H1 (cell line): ENCODE data around the gene ELOVL3.

Experiments
- BCL11A ChIP-seq, 2 experiments: IDR thresholded peaks; one replicate each; pipeline ENCODE4 v1.6.1; 2011; ENCODE audit warnings: low read depth in 2 of 2, low read length in 2 of 2, mild to moderate bottlenecking in 2 of 2
- CBX5 ChIP-seq: fragments of 300-800, 300-1000 bp; sonication (generic); IDR thresholded peaks from 2 replicates; pipeline ENCODE4 v1.7.1; 2016; ENCODE audit warnings: antibody characterized with exemption, low read length, low read depth
- CTCF ChIP-seq, 3 experiments: IDR thresholded peaks; 1 replicate in 2 of 3; 2 replicates in 1 of 3; pipeline versions ENCODE4 v1.5.1 to v1.6.1; 2011; ENCODE audit warnings: low read length in 3 of 3, mild to moderate bottlenecking in 3 of 3, inconsistent platforms in 2 of 3, low read depth in 1 of 3, moderate library complexity in 1 of 3; ENCODE audit not compliant: insufficient read depth in 1 of 3; ENCODE audit errors: control extremely low read depth in 1 of 3
- EP300 ChIP-seq, 2 experiments: IDR thresholded peaks; 1 replicate in 1 of 2; 2 replicates in 1 of 2; pipeline ENCODE4 v1.6.1; 2011 to 2012; ENCODE audit warnings: low read depth in 2 of 2, low read length in 2 of 2, mild to moderate bottlenecking in 2 of 2, borderline replicate concordance in 1 of 2, inconsistent platforms in 1 of 2, moderate library complexity in 1 of 2
- FOSL1 ChIP-seq: IDR thresholded peaks from 2 replicates; pipeline ENCODE4 v1.6.1; 2011; ENCODE audit warnings: mild to moderate bottlenecking, low read depth, low read length, moderate library complexity; ENCODE audit not compliant: insufficient read depth
- GABPA ChIP-seq: IDR thresholded peaks from 2 replicates; pipeline ENCODE4 v1.6.1; 2011; ENCODE audit warnings: mild to moderate bottlenecking, low read length, moderate library complexity, borderline replicate concordance; ENCODE audit not compliant: insufficient read depth
- JUND ChIP-seq: IDR thresholded peaks from 2 replicates; pipeline ENCODE4 v1.6.1; 2011; ENCODE audit warnings: mild to moderate bottlenecking, improper control_type of control experiment, low read length
- POLR2A ChIP-seq, 2 experiments: IDR thresholded peaks; 1 replicate in 1 of 2; 2 replicates in 1 of 2; pipeline ENCODE4 v1.6.1; 2011; ENCODE audit warnings: low read depth in 2 of 2, low read length in 2 of 2, mild to moderate bottlenecking in 2 of 2; ENCODE audit errors: control extremely low read depth in 1 of 2
- USF2 ChIP-seq: IDR thresholded peaks from 2 replicates; pipeline ENCODE4 v1.6.1; 2011; ENCODE audit warnings: low read length, improper control_type of control experiment
- ZNF274 ChIP-seq: IDR thresholded peaks from 2 replicates; pipeline ENCODE4 v1.7.0; 2012; ENCODE audit warnings: low read length, borderline replicate concordance; ENCODE audit errors: extremely low read depth
- TF ChIP-seq, protein P1 (sequence below): IDR thresholded peaks from 2 replicates; pipeline ENCODE4 v1.6.1; 2012; ENCODE audit warnings: low read length, inconsistent platforms
- TF ChIP-seq, protein P2 (sequence below): IDR thresholded peaks from 2 replicates; pipeline ENCODE4 v1.6.1; 2011; ENCODE audit warnings: low read depth, mild to moderate bottlenecking, low read length; ENCODE audit not compliant: insufficient read depth

- no peak for TF ChIP-seq CTCF (IDR thresholded peaks at IDR 0.05; ENCODE audit: control extremely low read depth in 1 of 3, insufficient read depth in 1 of 3, low read depth in 1 of 3, low read length in 3 of 3)
- 0 out of 3 replicates have a peak, but pooled peaks of 1 of the 2 experiments have one; percentile 17 for TF ChIP-seq EP300 (IDR thresholded peaks at IDR 0.05; ENCODE audit: borderline replicate concordance in 1 of 2, low read depth in 2 of 2, low read length in 2 of 2)
- no peak for TF ChIP-seq ZNF274
- TF ChIP-seq POLR2A (IDR thresholded peaks at IDR 0.05; ENCODE audit: control extremely low read depth in 1 of 2, low read depth in 2 of 2, low read length in 2 of 2) = no peak
- TF ChIP-seq, protein P1, sequence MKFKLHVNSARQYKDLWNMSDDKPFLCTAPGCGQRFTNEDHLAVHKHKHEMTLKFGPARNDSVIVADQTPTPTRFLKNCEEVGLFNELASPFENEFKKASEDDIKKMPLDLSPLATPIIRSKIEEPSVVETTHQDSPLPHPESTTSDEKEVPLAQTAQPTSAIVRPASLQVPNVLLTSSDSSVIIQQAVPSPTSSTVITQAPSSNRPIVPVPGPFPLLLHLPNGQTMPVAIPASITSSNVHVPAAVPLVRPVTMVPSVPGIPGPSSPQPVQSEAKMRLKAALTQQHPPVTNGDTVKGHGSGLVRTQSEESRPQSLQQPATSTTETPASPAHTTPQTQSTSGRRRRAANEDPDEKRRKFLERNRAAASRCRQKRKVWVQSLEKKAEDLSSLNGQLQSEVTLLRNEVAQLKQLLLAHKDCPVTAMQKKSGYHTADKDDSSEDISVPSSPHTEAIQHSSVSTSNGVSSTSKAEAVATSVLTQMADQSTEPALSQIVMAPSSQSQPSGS = no peak
- TF ChIP-seq BCL11A (IDR thresholded peaks at IDR 0.05; ENCODE audit: low read depth in 2 of 2, low read length in 2 of 2) = no peak
- TF ChIP-seq CBX5 = no peak
- no peak for TF ChIP-seq JUND
- TF ChIP-seq GABPA = no peak
- TF ChIP-seq, protein P2, sequence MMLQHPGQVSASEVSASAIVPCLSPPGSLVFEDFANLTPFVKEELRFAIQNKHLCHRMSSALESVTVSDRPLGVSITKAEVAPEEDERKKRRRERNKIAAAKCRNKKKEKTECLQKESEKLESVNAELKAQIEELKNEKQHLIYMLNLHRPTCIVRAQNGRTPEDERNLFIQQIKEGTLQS = no peak
- no peak for TF ChIP-seq FOSL1
- TF ChIP-seq USF2 = no peak
These were observed 4.3 kb downstream of the ELOVL3 start for GRCh38 chr10:102230264-102230860.
